OCI-M2 (cell line): ENCODE data around the gene ARID3B.
"Not testable (repeated sequence)": the region's sequence is repeated elsewhere in the genome, so short reads cannot be mapped to it uniquely, and the experiment has no call there.

Experiments
- DNase-seq: peaks from one replicate; lab custom pipeline; 2025; ENCODE audit not compliant: unreplicated experiment; lab: John Stamatoyannopoulos, UW

The ARID3B gene

DNA sequence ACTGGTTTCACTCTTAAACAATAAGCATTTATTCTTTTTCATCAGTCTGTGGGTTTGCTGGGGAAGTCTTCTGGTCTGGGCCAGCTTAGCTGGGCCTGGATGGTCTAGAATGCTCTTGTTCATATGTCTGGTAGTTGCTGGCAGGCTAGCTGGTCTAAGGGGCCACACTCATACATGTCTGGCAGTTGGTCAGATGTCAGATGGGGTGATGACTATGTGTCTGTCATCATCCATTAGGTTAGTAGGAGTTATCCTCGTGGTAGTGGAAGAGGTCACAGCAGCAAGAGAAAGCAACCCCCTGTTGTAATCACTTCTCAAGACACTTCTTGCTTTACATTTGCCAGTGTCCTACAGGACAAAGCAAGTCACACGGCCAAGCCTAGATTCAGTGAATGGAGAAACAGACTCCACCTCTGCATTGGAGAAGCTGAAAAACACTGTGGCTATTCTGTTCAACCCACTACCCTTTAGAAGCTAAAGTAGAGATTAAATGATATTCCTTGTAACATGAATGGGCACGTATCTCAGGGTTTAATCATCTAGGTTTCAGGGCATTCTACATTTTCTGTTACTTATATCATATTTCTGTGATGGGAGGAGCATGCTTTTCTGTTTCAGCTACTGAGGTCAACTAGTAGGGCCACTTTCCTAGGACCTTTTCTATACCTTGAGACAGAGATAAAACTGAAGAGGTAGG, 5.5 kb upstream of the ARID3B start:
- DNase-seq: no peak

DNA sequence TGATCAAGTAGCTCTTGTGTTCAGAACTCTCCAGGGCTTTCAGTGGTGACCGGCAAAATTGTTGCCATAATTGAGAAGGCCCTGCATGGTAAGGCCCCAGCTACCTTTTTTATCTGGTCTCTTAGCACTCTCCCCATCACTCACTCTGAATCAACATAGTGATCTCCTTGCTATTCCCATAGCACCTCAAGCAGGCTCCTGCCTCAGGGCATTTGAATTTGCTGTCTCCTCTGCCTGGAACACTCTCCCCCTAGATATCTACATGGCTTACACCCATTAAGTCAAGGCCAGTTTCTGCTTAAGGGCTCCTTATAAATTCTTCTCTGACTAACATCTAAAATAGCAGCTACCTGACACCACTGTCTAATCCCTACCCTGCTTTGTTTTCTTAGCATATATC, 3.3 kb upstream of the ARID3B start:
- no peak for DNase-seq

DNA sequence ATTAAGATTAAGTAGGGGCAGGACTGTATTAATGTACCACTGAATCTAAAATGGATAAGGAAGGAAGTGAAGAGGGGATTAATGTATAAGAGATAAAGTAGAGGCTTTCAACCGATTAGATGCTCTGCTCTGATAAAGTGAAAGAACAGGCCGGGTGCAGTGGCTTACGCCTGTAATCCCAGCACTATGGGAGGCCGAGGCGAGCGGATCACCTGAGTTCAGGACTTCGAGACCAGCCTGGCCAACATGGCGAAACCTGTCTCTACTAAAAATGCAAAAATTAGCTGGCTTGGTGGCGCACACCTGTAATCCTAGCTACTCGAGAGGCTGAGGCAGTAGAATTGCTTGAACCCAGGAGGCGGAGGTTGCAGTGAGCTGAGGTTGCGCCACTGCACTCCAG, 1.5 kb upstream of the ARID3B start:
- not testable (repeated sequence) for DNase-seq

GRCh38 chr15:74540161-74540760, 759 bp upstream of the ARID3B start:
- DNase-seq: no peak

DNA sequence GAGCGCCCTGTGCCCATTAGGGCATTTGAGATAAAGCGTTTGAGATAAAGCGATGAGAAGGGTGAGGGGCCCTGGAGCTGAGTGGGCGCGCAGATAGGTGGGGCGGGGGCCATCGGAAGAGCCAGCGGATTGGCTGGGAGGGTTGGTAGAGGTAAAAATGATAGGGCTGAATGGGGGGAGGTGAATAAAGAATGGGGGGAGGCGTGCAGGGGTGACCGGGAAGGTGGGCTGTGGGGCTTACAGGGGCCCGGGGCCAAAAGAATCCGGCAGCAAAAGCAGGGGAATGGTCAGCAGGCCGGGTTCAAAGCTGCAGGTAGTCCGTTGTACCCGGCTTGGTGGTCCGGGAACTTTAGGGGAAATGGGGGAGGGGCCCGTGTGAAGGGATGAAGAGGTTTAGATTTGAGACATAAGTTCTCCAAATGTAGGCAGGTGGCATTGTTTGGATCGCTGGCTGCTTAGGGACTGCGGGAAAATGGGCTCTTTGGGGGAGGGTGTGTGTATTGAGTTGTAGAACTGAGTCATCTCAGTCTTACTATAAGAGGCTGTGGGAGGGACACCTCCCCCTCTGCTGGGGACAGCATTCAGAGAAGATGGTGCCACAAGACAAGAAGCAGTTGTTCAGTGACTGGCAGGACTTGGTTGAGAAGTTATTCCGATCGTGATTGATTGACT, 610 bp downstream of the ARID3B start:
- DNase-seq: peak; percentile 27

GRCh38 chr15:74542166-74543042, 1.4 kb downstream of the ARID3B start:
- no peak for DNase-seq

DNA sequence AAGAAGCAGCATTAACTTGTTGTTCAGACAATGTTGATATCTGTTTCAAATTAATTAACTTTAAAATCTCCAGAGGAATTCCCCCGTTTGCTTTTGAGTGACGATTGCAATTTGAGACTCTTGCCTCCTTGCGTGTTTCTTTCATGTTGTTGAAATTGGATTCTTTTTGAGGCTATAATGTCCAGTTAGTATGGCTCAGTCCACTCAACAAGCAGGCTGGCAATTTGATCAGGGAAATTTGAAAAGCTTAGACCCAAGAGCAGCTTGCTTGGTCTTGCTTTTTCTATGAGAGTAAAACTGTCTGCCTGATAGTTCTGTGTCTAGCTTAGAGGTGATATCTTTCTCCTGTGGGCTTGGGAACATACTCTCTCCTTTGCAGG, 2.0 kb downstream of the ARID3B start:
- no peak for DNase-seq

GRCh38 chr15:74543583-74543982, 2.6 kb downstream of the ARID3B start:
- DNase-seq: no peak

- no peak for DNase-seq
Observed at GRCh38 chr15:74545086-74545485, 4.1 kb downstream of the ARID3B start.

- DNase-seq: no peak
Observed at GRCh38 chr15:74545776-74546656, 5.0 kb downstream of the ARID3B start.

GRCh38 chr15:74547616-74548015, 6.6 kb downstream of the ARID3B start:
- DNase-seq: no peak

DNA sequence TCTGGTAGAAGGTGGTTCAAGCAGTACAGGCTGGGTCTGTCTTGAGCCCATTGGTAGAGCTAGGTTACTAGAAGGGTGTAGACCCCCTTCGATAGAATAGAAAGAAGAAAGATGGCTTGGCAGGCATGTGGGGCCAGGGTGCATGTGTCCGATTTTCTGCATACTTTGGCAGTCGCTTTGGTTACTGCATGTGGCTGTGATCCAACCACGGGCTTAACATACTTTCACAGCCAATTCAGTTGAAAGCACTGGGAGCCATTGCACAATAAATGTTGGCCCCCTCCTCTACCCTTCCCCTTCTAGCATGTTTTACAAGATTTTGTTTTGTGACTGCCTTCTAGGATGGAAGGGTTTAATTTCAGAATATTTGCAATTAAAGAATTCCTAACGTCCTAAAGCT, 7.2 kb downstream of the ARID3B start:
- DNase-seq: no peak

DNA sequence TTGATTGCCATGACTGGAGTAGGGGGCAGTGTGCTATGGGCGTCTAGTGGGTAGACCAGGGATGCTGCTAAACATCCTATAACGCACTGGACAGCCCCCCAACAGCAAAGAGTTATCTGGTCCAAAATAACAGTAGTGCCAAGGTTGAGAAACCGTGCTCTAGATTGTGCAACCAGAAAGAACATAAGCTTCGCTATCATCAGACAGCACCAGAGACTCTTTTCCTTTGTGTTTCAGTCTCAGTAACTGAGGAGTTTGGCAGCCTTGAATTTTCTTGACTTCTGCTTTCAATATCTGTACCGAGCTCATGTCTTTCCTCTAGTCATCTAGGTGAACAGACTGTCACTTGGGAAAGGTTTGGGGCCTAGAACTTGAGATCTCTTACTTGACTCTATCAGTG, 8.8 kb downstream of the ARID3B start:
- DNase-seq: no peak

- no peak for DNase-seq
Observed at GRCh38 chr15:74551714-74552113, 10.7 kb downstream of the ARID3B start.

GRCh38 chr15:74552773-74553441, 11.9 kb downstream of the ARID3B start:
- DNase-seq: no peak

DNA sequence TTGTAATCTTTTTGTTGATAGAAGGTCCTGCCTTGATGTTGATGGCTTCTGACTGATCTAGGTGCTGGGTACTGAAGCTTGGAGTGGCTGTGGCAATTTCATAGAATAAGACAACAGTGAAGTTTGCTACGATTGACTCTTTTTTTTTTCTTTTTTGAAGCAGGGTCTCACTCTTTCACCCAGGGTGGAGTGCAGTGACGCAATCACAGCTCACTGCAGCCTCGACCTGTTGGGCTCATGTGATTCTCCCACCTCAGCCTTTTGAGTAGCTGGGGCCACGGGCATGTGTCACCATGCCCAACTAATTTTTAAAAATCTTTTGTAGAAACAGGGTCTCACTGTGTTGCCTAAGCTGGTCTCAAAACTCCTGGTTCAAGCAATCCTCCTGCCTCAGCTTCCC, 14.2 kb downstream of the ARID3B start:
- no peak for DNase-seq

DNA sequence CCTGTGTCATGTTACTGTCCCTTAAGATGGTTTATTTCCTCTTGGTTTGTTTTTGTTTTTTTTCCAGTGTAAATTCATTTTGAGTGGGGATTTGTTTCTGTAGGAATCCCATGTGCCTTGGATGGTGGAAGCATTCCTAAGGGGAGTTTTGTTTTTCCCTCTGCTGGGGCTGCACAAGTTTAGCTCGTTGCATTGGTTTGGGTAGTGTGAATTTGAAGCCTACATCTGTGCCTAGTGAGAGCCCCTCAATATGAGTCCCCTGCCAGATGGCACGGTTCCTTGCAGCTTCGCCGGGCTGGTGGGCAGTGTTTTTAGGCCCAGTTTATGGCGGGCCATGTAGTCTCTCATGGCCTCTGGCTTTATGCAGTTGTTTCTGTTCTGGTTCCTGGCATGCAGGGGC, 17.7 kb downstream of the ARID3B start:
- no peak for DNase-seq

GRCh38 chr15:74563442-74563841, 22.4 kb downstream of the ARID3B start:
- no peak for DNase-seq

- DNase-seq: no peak
Observed at GRCh38 chr15:74564182-74564581, 23.2 kb downstream of the ARID3B start.
